Activated naive CD4-positive, alpha-beta T cell treated with anti-CD3 and anti-CD28 coated beads, Interleukin-2, amount 50 U/mL, for 72 hours (primary cell): ENCODE results near the gene DNMBP. TPM values are rescaled to one million over a fixed set of nuclear protein-coding genes. Genes with fewer than 3 reads are reported as not detected.
A peak's percentile ranks its signal among the peaks of the same experiment; 100 is the strongest.
"Not testable (repeated sequence)": the region's sequence is repeated elsewhere in the genome, so short reads cannot be mapped to it uniquely, and the experiment has no call there.

Experiments used
- ATAC-seq, 2 donors: fragments of 150-1000 bp; cut with Tn5 transposase; 2 replicates each; pipeline ENCODE4 v1.10.0; 2021; ENCODE audit warnings: mild to moderate bottlenecking in 2 of 2, moderate library complexity in 2 of 2
- DNase-seq, 2 donors: peaks; one replicate each; pipeline ENCODE4 v3.0.0; 2021 to 2022; ENCODE audit warnings: low spot score in 2 of 2
- H3K27ac Mint-ChIP-seq, 2 donors: one replicate each; pipeline ENCODE4 v1.8.0; 2022; ENCODE audit warnings: mild to moderate bottlenecking in 2 of 2, mixed read lengths in 2 of 2
- H3K36me3 Mint-ChIP-seq, 2 donors: one replicate each; pipeline ENCODE4 v1.8.0; 2022; ENCODE audit warnings: mixed read lengths in 2 of 2
- H3K9me3 Mint-ChIP-seq, 2 donors: one replicate each; pipeline ENCODE4 v1.8.0; 2022; ENCODE audit warnings: mixed read lengths in 2 of 2
- total RNA-seq, 2 donors: library from RNA; stranded (reverse); gene quantifications; one replicate each; pipeline ENCODE4 v1.2.3, GENCODE V29; 2022

DNMBP gene
- total RNA-seq, 2 donors from 2014 or later, result 3.2 to 3.4 TPM

- DNase-seq, result no peak
- peaks cover under 1 to 6% of the 10 kb centered on the region in 2 donors for H3K36me3 Mint-ChIP-seq
- no peak for ATAC-seq
- H3K27ac Mint-ChIP-seq, result no peak overlapping the region
- peaks cover 4 to 9% of the 10 kb centered on the region in 2 donors for H3K9me3 Mint-ChIP-seq
Observed at GRCh38 chr10:99944860-99945259, 64.9 kb downstream of the DNMBP start.

GRCh38 chr10:99943908-99944307 lies 65.8 kb downstream of the DNMBP start:
- peaks cover 4 to 9% of the 10 kb centered on the region in 2 donors for H3K9me3 Mint-ChIP-seq
- no peak for ATAC-seq
- H3K36me3 Mint-ChIP-seq, result peaks cover 0 to 6% of the 10 kb centered on the region in 2 donors
- no peak for DNase-seq
- H3K27ac Mint-ChIP-seq, result no peak overlapping the region

- DNase-seq, result no peak
- Mint-ChIP-seq H3K27ac (no peak overlapping the region), H3K36me3 (peaks cover 0 to 6% of the 10 kb centered on the region in 2 donors), H3K9me3 (peaks cover 4 to 9% of the 10 kb centered on the region in 2 donors)
- no peak for ATAC-seq
Observed at GRCh38 chr10:99941942-99942820, 67.6 kb downstream of the DNMBP start.

- Mint-ChIP-seq H3K27ac (no peak overlapping the region), H3K36me3 (peaks cover 0 to 6% of the 10 kb centered on the region in 2 donors), H3K9me3 (peaks cover 4 to 9% of the 10 kb centered on the region in 2 donors)
- no peak for DNase-seq
- peak in 1 of 2 donors; percentile 61 for ATAC-seq
Observed at GRCh38 chr10:99938563-99938962, 71.2 kb downstream of the DNMBP start.

GRCh38 chr10:99937630-99938029 lies 72.1 kb downstream of the DNMBP start:
- DNase-seq, result no peak
- Mint-ChIP-seq H3K27ac (no peak overlapping the region), H3K9me3 (peaks cover 4 to 9% of the 10 kb centered on the region in 2 donors), H3K36me3 (peaks cover 0 to 6% of the 10 kb centered on the region in 2 donors)
- peak in 1 of 2 donors; percentile 62 for ATAC-seq

GRCh38 chr10:99932203-99932957 lies 77.4 kb downstream of the DNMBP start:
- DNase-seq, ATAC-seq, H3K36me3 Mint-ChIP-seq, H3K27ac Mint-ChIP-seq, H3K9me3 Mint-ChIP-seq: not testable (repeated sequence)

- H3K27ac Mint-ChIP-seq, result no peak overlapping the region
- DNase-seq (no peak), ATAC-seq (peak; percentile 16 to 55)
- no peaks in the 10 kb centered on the region for H3K36me3 Mint-ChIP-seq
- H3K9me3 Mint-ChIP-seq, result no peaks in the 10 kb centered on the region
Observed at GRCh38 chr10:99930731-99931550, 78.8 kb downstream of the DNMBP start.

GRCh38 chr10:99929360-99929759 lies 80.4 kb downstream of the DNMBP start:
- DNase-seq (no peak), ATAC-seq (no peak)
- no peak overlapping the region for H3K27ac Mint-ChIP-seq
- no peaks in the 10 kb centered on the region for H3K9me3 Mint-ChIP-seq
- no peaks in the 10 kb centered on the region for H3K36me3 Mint-ChIP-seq

- no peaks in the 10 kb centered on the region for H3K36me3 Mint-ChIP-seq
- H3K27ac Mint-ChIP-seq, result no peak overlapping the region
- H3K9me3 Mint-ChIP-seq, result no peaks in the 10 kb centered on the region
- DNase-seq (no peak), ATAC-seq (peak in 1 of 2 donors; percentile 53)
Observed at GRCh38 chr10:99927721-99928280, 81.9 kb downstream of the DNMBP start.

GRCh38 chr10:99926925-99927720 lies 82.6 kb downstream of the DNMBP start:
- DNase-seq (no peak), ATAC-seq (no peak)
- Mint-ChIP-seq H3K9me3 (no peaks in the 10 kb centered on the region), H3K27ac (no peak overlapping the region), H3K36me3 (no peaks in the 10 kb centered on the region)

GRCh38 chr10:99924451-99925255 lies 85.1 kb downstream of the DNMBP start:
- Mint-ChIP-seq H3K9me3 (no peaks in the 10 kb centered on the region), H3K27ac (no peak overlapping the region), H3K36me3 (no peaks in the 10 kb centered on the region)
- DNase-seq (no peak), ATAC-seq (no peak)

GRCh38 chr10:99921948-99922347 lies 87.8 kb downstream of the DNMBP start:
- ATAC-seq (no peak), DNase-seq (no peak)
- Mint-ChIP-seq H3K36me3 (no peaks in the 10 kb centered on the region), H3K27ac (no peak overlapping the region), H3K9me3 (no peaks in the 10 kb centered on the region)

GRCh38 chr10:99920901-99921300 lies 88.8 kb downstream of the DNMBP start:
- DNase-seq (no peak), ATAC-seq (no peak)
- Mint-ChIP-seq H3K9me3 (no peaks in the 10 kb centered on the region), H3K27ac (no peak overlapping the region), H3K36me3 (no peaks in the 10 kb centered on the region)

- no peaks in the 10 kb centered on the region for H3K36me3 Mint-ChIP-seq
Observed at GRCh38 chr10:99920486-99920885, 89.3 kb downstream of the DNMBP start.

More at GRCh38 chr10:99920486-99920885, 89.3 kb downstream of the DNMBP start:
- no peak overlapping the region for H3K27ac Mint-ChIP-seq
- no peak for ATAC-seq
- DNase-seq, result no peak
- H3K9me3 Mint-ChIP-seq, result no peaks in the 10 kb centered on the region
